ENCODE data around the gene TTLL8. TPM values are rescaled to one million over a fixed set of nuclear protein-coding genes. Genes with fewer than 3 reads are reported as not detected.

The TTLL8 gene
- total RNA-seq, 1 donor from 2014 or later = not detected

DNA sequence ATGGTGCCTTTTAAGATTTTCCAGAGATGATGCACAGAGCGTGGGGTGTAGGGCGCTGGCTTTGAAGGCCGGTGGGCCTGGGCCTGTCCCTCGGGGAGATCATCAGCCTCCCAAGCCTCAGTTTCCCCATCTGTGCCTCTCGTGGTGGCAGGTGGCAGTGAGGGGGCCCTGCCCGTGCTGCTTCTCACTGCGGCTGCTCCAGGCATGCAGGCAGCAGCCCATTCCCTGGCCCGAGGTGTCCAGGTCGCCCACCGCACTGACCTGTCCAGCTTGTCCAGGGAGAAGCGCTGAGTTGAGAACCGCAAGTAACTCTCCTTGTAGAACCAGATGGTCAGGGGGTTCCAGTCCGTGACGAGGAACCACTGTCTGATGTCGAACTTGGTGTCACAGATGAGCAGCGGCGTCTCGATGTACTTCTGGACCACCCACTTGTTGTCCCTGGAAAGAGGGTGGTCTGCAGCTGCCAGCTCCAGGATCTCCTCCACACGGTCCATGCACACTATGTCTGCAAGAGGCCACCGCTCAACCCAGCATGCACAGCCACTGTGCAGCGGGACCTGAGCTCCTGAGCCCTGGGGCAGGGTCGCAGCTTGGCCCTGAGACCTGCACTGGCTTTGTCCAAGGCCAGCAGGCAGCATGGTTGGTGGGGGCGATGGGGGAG is 25.0 kb downstream of the TTLL8 start:
- H3K27me3 ChIP-seq (ENCODE audit: control insufficient read depth, insufficient read depth, low read length) = peaks cover 34% of the 10 kb centered on the region
- TF ChIP-seq, protein P1, sequence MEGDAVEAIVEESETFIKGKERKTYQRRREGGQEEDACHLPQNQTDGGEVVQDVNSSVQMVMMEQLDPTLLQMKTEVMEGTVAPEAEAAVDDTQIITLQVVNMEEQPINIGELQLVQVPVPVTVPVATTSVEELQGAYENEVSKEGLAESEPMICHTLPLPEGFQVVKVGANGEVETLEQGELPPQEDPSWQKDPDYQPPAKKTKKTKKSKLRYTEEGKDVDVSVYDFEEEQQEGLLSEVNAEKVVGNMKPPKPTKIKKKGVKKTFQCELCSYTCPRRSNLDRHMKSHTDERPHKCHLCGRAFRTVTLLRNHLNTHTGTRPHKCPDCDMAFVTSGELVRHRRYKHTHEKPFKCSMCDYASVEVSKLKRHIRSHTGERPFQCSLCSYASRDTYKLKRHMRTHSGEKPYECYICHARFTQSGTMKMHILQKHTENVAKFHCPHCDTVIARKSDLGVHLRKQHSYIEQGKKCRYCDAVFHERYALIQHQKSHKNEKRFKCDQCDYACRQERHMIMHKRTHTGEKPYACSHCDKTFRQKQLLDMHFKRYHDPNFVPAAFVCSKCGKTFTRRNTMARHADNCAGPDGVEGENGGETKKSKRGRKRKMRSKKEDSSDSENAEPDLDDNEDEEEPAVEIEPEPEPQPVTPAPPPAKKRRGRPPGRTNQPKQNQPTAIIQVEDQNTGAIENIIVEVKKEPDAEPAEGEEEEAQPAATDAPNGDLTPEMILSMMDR (IDR thresholded peaks at IDR 0.05; ENCODE audit: insufficient read depth, low read length, poor library complexity, severe bottlenecking) = no peak
- no peaks in the 10 kb centered on the region for H3K36me3 ChIP-seq (ENCODE audit: control insufficient read depth, insufficient read depth, low read length)

DNA sequence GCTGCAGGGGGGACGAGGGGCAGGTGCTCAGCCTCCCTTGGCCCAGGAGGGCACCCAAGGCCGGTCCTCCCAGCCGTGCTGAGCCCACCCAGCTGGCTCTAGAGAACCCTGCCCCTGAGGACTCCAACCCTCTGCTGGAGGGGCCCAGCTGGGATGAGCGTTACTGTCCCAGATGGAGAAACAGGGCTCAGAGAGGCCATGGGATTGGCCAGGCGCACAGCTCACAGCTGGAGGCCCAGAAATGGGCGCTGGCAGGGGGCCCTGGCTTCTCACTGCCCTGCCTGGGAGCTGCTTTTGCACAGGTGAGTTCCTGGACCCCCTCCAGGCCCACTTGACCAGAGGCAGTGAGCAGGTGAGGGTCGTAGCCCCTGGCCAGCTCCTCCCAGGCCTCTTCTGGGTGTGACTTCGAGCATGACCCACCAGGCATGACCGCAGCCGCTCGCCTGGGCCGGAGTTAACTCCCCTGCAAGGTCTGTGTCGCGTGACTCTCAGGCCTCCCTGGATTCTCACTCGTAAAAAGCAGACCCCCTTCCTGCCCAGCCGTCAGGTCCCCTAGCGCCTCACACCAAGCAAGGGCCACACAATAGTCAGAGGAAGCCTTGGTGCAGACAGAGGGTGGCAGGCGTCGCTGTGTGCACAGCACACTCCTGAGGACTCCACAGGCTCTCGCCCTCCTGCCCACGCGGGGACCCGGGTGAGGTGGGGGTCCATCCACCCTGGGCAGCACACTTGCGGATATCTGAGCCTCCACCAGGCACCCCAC is 25.8 kb downstream of the TTLL8 start:
- H3K27me3 ChIP-seq (ENCODE audit: control insufficient read depth, insufficient read depth, low read length) = peaks cover 36% of the 10 kb centered on the region
- no peaks in the 10 kb centered on the region for H3K36me3 ChIP-seq (ENCODE audit: control insufficient read depth, insufficient read depth, low read length)
- H3K4me3 ChIP-seq (ENCODE audit: low read depth, low read length) = no peak overlapping the region
- no peak for DNase-seq (ENCODE audit: low read depth)
- TF ChIP-seq, protein P1 (IDR thresholded peaks at IDR 0.05; ENCODE audit: insufficient read depth, low read length, poor library complexity, severe bottlenecking) = no peak

More for the DNA sequence above, 25.0 kb downstream of the TTLL8 start:
- DNase-seq (ENCODE audit: low read depth) = no peak
- H3K4me3 ChIP-seq (ENCODE audit: low read depth, low read length) = no peak overlapping the region

DNA sequence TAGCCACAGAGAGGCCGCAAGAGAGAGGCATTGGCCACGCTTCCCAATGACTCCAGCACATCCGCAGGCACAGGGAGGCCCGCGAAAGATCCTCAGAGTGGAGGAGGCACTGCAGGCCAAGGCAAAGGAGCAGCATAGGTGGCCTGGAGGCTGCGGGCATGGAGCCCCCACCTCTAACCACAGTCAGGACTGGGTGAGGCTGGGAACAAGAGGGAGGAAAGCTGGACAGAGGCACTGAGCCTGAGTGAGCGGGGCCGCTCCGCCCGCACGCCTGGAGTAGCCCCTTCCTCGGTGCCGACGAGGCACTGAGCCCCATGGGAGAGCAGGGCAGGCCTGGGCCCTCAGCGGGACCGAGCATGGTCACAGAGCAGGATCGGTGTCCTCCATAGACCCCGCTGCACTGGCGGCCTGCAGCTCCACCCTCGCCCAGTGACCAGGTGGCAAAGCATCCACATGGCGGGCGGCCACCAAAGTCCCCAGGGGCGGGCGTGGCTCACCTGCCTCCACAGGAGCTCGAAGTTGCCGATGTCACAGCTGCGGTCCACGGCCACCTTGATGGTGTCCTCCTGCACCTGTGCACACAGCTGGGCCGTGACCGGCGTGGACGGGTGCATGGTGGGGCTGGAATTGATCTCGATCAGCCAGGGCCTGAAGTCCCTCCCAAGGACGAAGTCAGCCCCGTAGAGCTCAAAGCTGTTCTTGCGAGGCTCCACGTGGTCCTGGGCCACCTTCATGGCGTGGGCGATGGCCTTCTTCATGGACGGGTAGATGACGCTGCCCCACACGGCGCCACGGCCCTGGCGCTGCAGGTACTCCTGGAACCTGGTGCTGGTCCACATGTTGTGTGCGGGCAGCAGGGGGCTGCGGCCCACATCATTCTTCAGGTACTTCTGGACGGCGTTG is 26.7 kb downstream of the TTLL8 start:
- H3K27me3 ChIP-seq (ENCODE audit: control insufficient read depth, insufficient read depth, low read length) = peaks cover 36% of the 10 kb centered on the region
- no peak overlapping the region for H3K4me3 ChIP-seq (ENCODE audit: low read depth, low read length)
- H3K36me3 ChIP-seq (ENCODE audit: control insufficient read depth, insufficient read depth, low read length) = no peaks in the 10 kb centered on the region
- DNase-seq (ENCODE audit: low read depth) = no peak
- TF ChIP-seq, protein P1 (IDR thresholded peaks at IDR 0.05; ENCODE audit: insufficient read depth, low read length, poor library complexity, severe bottlenecking) = no peak

DNA sequence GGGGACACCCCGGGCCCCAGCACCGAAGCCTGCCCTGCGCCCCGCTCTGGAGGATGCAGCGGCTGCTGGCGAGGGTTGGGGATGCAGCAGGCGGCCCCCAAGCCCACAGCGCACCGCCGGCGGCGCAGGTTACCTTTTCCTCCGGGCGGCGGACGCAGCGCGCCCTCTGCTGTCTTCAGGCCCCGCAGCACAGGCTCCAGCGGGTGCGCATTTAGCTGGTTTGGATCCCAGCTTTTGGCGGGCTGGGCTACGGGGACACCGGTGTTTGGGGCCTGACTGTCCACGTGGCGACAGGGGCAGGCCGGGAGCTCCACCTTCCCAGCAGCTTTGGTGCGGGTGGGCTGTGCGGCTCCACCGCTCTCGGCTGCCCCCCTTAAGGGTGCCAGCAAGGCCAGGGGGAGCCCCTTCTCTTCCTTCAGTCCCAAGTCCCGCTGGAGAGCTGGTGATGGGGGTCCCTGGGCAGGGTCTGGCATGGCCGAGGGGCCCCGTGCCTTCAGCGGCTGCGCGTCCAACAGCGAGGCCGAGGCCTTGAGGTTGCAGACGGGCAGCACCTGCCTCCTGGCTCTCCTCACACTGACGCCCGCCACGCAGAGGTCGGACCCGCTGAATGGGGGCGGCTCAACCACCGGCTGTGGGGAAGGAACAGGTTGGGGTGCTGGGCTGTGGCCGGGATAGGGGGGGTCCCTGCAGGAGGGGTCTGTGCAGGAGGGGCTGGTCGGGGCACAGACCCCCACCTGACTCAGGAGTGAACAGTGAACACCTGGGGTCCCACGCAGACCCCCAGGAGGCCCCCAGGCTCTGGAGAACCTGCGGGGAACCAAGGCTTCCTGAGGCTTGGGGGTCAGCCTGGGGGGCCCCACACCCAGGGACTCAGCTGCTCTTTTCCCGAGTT is 27.6 kb downstream of the TTLL8 start:
- H3K4me3 ChIP-seq (ENCODE audit: low read depth, low read length) = no peak overlapping the region
- peaks cover 34% of the 10 kb centered on the region for H3K27me3 ChIP-seq (ENCODE audit: control insufficient read depth, insufficient read depth, low read length)
- DNase-seq (ENCODE audit: low read depth) = peak; percentile 4
- TF ChIP-seq, protein P1 (IDR thresholded peaks at IDR 0.05; ENCODE audit: insufficient read depth, low read length, poor library complexity, severe bottlenecking) = peak; percentile 85
- H3K36me3 ChIP-seq (ENCODE audit: control insufficient read depth, insufficient read depth, low read length) = no peaks in the 10 kb centered on the region
